ENCODE results near the gene HSP90B1.

- TF ChIP-seq POLR2AphosphoS5 (IDR thresholded peaks at IDR 0.05; ENCODE audit: low read depth, low read length), result no peak
- TF ChIP-seq SIN3A (IDR thresholded peaks at IDR 0.05; ENCODE audit: borderline replicate concordance, insufficient read depth, low read length), result no peak
- no peak for TF ChIP-seq REST (IDR thresholded peaks at IDR 0.05; ENCODE audit: insufficient read depth in 1 of 2, low read depth in 2 of 2, low read length in 2 of 2)
- no peak for TF ChIP-seq TAF1 (IDR thresholded peaks at IDR 0.05; ENCODE audit: borderline replicate concordance, insufficient read depth, low read length)
Observed at GRCh38 chr12:103929784-103930033, 501 bp upstream of the HSP90B1 start.
